ENCODE results near the gene PRKAG2. TPM values are rescaled to one million over a fixed set of nuclear protein-coding genes. Genes with fewer than 3 reads are reported as not detected.

The PRKAG2 gene
- total and polyA plus RNA-seq, 2 of the 8 experiments (the other 6 are each of a cell fraction or from before 2014, with no cell fraction given), result 7.5 to 18.1 TPM

DNA sequence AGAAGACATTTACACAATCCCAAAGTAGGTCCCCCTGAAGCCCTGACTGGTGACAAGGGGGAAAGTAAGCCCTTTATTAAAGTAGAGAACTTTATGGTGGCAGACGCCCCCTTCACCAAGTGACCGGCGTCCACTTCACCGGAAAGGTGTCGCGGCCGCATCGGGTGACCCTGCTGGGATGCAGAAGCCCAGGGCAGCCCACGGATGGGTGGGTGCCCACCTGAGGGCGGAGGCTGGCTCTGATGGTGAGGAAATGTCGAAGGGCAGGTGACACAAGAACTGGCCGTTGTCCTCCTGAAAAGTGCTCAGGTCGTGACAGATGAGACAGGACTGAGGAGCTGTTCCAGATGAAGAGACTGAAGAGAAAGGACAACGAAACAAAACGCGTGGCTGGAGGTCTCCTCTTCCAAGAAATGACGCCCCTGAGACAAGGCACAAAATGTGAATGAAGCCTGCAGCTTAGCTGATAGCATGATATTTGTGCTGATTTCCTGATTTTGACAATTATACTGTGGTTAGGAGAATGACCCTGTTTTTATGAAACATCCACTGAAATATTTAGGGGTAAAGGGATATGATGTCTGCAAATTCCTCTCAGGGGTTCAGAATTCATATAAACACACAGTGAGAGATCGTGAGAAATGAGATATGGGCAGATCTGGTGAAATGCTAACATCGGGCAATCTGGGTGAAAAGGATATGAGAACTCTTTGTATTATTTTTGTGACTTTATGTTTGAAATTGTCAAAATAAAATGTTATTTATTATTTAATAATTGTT lies 123.9 kb downstream of the PRKAG2 start (continued):
- TF ChIP-seq CHD7 (IDR thresholded peaks at IDR 0.05; ENCODE audit: insufficient replicate concordance, low read length), result no peak
- no peak for TF ChIP-seq EGR1 (IDR thresholded peaks at IDR 0.05; ENCODE audit: borderline replicate concordance, low read depth, low read length)
- no peak for TF ChIP-seq CREB1 (IDR thresholded peaks at IDR 0.05)
- TF ChIP-seq POLR2AphosphoS5 (IDR thresholded peaks at IDR 0.05; ENCODE audit: low read depth, low read length), result no peak
- no peak for TF ChIP-seq RAD21 (IDR thresholded peaks at IDR 0.05 in 1 of 2, conservative IDR thresholded peaks at IDR 0.05 in 1 of 2; ENCODE audit: low read depth in 2 of 2, low read length in 2 of 2)
- no peak for TF ChIP-seq CBX5 (IDR thresholded peaks at IDR 0.05; ENCODE audit: low read depth, low read length)
- TF ChIP-seq CHD1 (IDR thresholded peaks at IDR 0.05; ENCODE audit: low read depth, low read length), result no peak
- TF ChIP-seq SIX5 (IDR thresholded peaks at IDR 0.05; ENCODE audit: low read depth, low read length), result no peak
- no peak for TF ChIP-seq FOSL1 (IDR thresholded peaks at IDR 0.05; ENCODE audit: insufficient read depth, low read depth, low read length)
- no peak for TF ChIP-seq SP1 (IDR thresholded peaks at IDR 0.05; ENCODE audit: low read depth, low read length)
- no peak for TF ChIP-seq TCF12 (IDR thresholded peaks at IDR 0.05; ENCODE audit: low read depth, low read length)

Data from H1 (cell line).